RWPE2 (cell line): ENCODE data around the gene RAE1.

Source experiments
- ATAC-seq: fragments of 200-7000 bp; cut with Tn5 transposase; 3 replicates; pipeline ENCODE4 v1.9.1; 2021; ENCODE audit warnings: low read depth
- DNase-seq: peaks from one replicate; pipeline ENCODE4 v3.0.0-alpha.2; 2020; ENCODE audit warnings: low spot score
- H3K27ac ChIP-seq: fragments of 450-650 bp; 2 replicates; pipeline ENCODE4 v1.5.1; 2017; ENCODE audit warnings: mild to moderate bottlenecking; ENCODE audit not compliant: poor library complexity, severe bottlenecking
- H3K27me3 ChIP-seq: fragments of 250-450 bp; sonication (Bioruptor Pico); 2 replicates; pipeline ENCODE4 v1.5.1; 2021; ENCODE audit warnings: mild to moderate bottlenecking, moderate library complexity; ENCODE audit not compliant: insufficient read depth, poor library complexity, severe bottlenecking
- H3K36me3 ChIP-seq: fragments of 250-450 bp; sonication (Bioruptor Pico); 2 replicates; pipeline ENCODE4 v1.5.1; 2020; ENCODE audit warnings: low read depth, mild to moderate bottlenecking, moderate library complexity
- H3K4me1 ChIP-seq: fragments of 250-450 bp; sonication (Bioruptor Pico); 2 replicates; pipeline ENCODE4 v1.5.1; 2021; ENCODE audit warnings: mild to moderate bottlenecking, moderate library complexity; ENCODE audit not compliant: insufficient read depth, poor library complexity, severe bottlenecking
- H3K4me3 ChIP-seq: fragments of 250-450 bp; sonication (Bioruptor Pico); 2 replicates; pipeline ENCODE4 v1.5.1; 2021; ENCODE audit warnings: mild to moderate bottlenecking, moderate library complexity; ENCODE audit not compliant: severe bottlenecking
- H3K9me3 ChIP-seq: fragments of 250-450 bp; sonication (Bioruptor Pico); 2 replicates; pipeline ENCODE4 v1.5.1; 2021; ENCODE audit warnings: mild to moderate bottlenecking, moderate library complexity; ENCODE audit not compliant: severe bottlenecking
- CTCF ChIP-seq: fragments of 450-650 bp; IDR thresholded peaks from one replicate; pipeline ENCODE4 v1.5.1; 2017; ENCODE audit warnings: mild to moderate bottlenecking, moderate library complexity; ENCODE audit not compliant: poor library complexity, severe bottlenecking

The RAE1 gene

GRCh38 chr20:57399587-57400155, 48.6 kb downstream of the RAE1 start:
- no peak for ATAC-seq
- H3K4me1 ChIP-seq: peaks cover 9% of the 10 kb centered on the region
- no peak for DNase-seq
- no peak overlapping the region for H3K4me3 ChIP-seq
- H3K27me3 ChIP-seq: no peaks in the 10 kb centered on the region
- no peak overlapping the region for H3K27ac ChIP-seq
- peaks cover 15% of the 10 kb centered on the region for H3K36me3 ChIP-seq
- H3K9me3 ChIP-seq: no peaks in the 10 kb centered on the region
- TF ChIP-seq CTCF: no peak

GRCh38 chr20:57400231-57400701, 49.2 kb downstream of the RAE1 start:
- no peak for TF ChIP-seq CTCF
- Histone ChIP-seq H3K4me1 (peaks cover 8% of the 10 kb centered on the region), H3K27me3 (no peaks in the 10 kb centered on the region), H3K4me3 (no peak overlapping the region), H3K27ac (no peak overlapping the region), H3K9me3 (no peaks in the 10 kb centered on the region), H3K36me3 (peaks cover 15% of the 10 kb centered on the region)
- DNase-seq: no peak
- no peak for ATAC-seq

- no peaks in the 10 kb centered on the region for H3K27me3 ChIP-seq
- H3K4me3 ChIP-seq: no peak overlapping the region
- H3K4me1 ChIP-seq: peaks cover under 1% of the 10 kb centered on the region
- H3K9me3 ChIP-seq: no peaks in the 10 kb centered on the region
- DNase-seq (no peak), ATAC-seq (peak; percentile 5; the same call in 1 of the 3 replicates)
- peaks cover 15% of the 10 kb centered on the region for H3K36me3 ChIP-seq
- no peak overlapping the region for H3K27ac ChIP-seq
- TF ChIP-seq CTCF: no peak
Observed at GRCh38 chr20:57400821-57401564, 49.9 kb downstream of the RAE1 start.

- H3K36me3 ChIP-seq: peaks cover 10% of the 10 kb centered on the region
- DNase-seq (no peak), ATAC-seq (no peak)
- no peaks in the 10 kb centered on the region for H3K27me3 ChIP-seq
- no peak overlapping the region for H3K4me3 ChIP-seq
- H3K4me1 ChIP-seq: no peaks in the 10 kb centered on the region
- H3K9me3 ChIP-seq: no peaks in the 10 kb centered on the region
- H3K27ac ChIP-seq: no peak overlapping the region
- TF ChIP-seq CTCF: no peak
Observed at GRCh38 chr20:57401565-57401918, 50.5 kb downstream of the RAE1 start.
